ENCODE data around the gene CTNNAL1. TPM values are rescaled to one million over a fixed set of nuclear protein-coding genes. Genes with fewer than 3 reads are reported as not detected.
"Not testable (repeated sequence)": the region's sequence is repeated elsewhere in the genome, so short reads cannot be mapped to it uniquely, and the experiment has no call there.

The CTNNAL1 gene
- total and polyA plus RNA-seq, 8 donors, result 15.6 to 87.0 (median 53.7) TPM

- Histone ChIP-seq H3K27me3 (no peaks in the 10 kb centered on the region), H3K27ac (peak overlapping the region in 1 of 5 donors; percentile 27), H3K36me3 (peaks cover 0 to 24% (median 14%) of the 10 kb centered on the region in 4 donors), H3K4me3 (no peak overlapping the region), H3K4me1 (peaks cover 0 to 15% (median 3%) of the 10 kb centered on the region in 4 donors), H3K9me3 (no peaks in the 10 kb centered on the region)
- no peak for TF ChIP-seq POLR2A (IDR thresholded peaks at IDR 0.05)
- no peak for TF ChIP-seq EP300 (IDR thresholded peaks at IDR 0.05)
- no peak for TF ChIP-seq CTCF (IDR thresholded peaks at IDR 0.05)
- no peak for TF ChIP-seq POLR2AphosphoS5 (IDR thresholded peaks at IDR 0.05)
- 72 to 84% (median 76%) methylated on average over 2 of the region's 2 CpGs for WGBS, 5 donors
- DNase-seq, result peak in 1 of 2 donors; percentile 24
- intact Hi-C loops (cut with DNase I; ENCODE audit: low total_unique reads), result no loop called here
These were observed 40.6 kb downstream of the CTNNAL1 start for GRCh38 chr9:108972626-108973209.

- no peak overlapping the region for H3K27ac ChIP-seq
These were observed 41.1 kb downstream of the CTNNAL1 start for GRCh38 chr9:108972186-108972585.

GRCh38 chr9:108971392-108971791 is 41.9 kb downstream of the CTNNAL1 start:
- H3K27me3 ChIP-seq; H3K4me3 ChIP-seq; DNase-seq; H3K27ac ChIP-seq; H3K9me3 ChIP-seq; intact Hi-C loops (cut with DNase I; ENCODE audit: low total_unique reads): not testable (repeated sequence)
- WGBS, 5 donors, result 89 to 99% (median 95%) methylated on average over 2 of the region's 2 CpGs
- H3K4me1 ChIP-seq, result peaks cover 0 to 15% (median 3%) of the 10 kb centered on the region in 4 donors
- H3K36me3 ChIP-seq, result peaks cover 0 to 21% (median 14%) of the 10 kb centered on the region in 4 donors

More at GRCh38 chr9:108972186-108972585, 41.1 kb downstream of the CTNNAL1 start:
- Histone ChIP-seq H3K9me3 (no peaks in the 10 kb centered on the region), H3K36me3 (peaks cover 0 to 23% (median 14%) of the 10 kb centered on the region in 4 donors), H3K4me1 (peaks cover 0 to 15% (median 3%) of the 10 kb centered on the region in 4 donors), H3K27me3 (no peaks in the 10 kb centered on the region), H3K4me3 (no peak overlapping the region)
- intact Hi-C loops (cut with DNase I; ENCODE audit: low total_unique reads), result no loop called here
- 74 to 85% (median 82%) methylated on average over 3 of the region's 3 CpGs for WGBS, 5 donors
- no peak for DNase-seq
- no peak for TF ChIP-seq CTCF (IDR thresholded peaks at IDR 0.05)
- TF ChIP-seq EP300 (IDR thresholded peaks at IDR 0.05), result no peak
- TF ChIP-seq POLR2A (IDR thresholded peaks at IDR 0.05), result no peak
- no peak for TF ChIP-seq POLR2AphosphoS5 (IDR thresholded peaks at IDR 0.05)

- intact Hi-C loops (cut with DNase I; ENCODE audit: low total_unique reads), result no loop called here
- DNase-seq, result no peak
- no peak overlapping the region for H3K27ac ChIP-seq
- H3K36me3 ChIP-seq, result peaks cover 0 to 42% (median 32%) of the 10 kb centered on the region in 4 donors
- peaks cover 0 to 5% (median under 1%) of the 10 kb centered on the region in 4 donors for H3K4me1 ChIP-seq
- no peaks in the 10 kb centered on the region for H3K9me3 ChIP-seq
- TF ChIP-seq EP300 (IDR thresholded peaks at IDR 0.05) (no peak), POLR2A (IDR thresholded peaks at IDR 0.05) (no peak), CTCF (IDR thresholded peaks at IDR 0.05) (no peak), POLR2AphosphoS5 (IDR thresholded peaks at IDR 0.05) (no peak)
- no peaks in the 10 kb centered on the region for H3K27me3 ChIP-seq
- H3K4me3 ChIP-seq, result no peak overlapping the region
These were observed 45.4 kb downstream of the CTNNAL1 start for GRCh38 chr9:108967916-108968315.

GRCh38 chr9:108963459-108964143 is 49.7 kb downstream of the CTNNAL1 start:
- Histone ChIP-seq H3K4me1 (no peaks in the 10 kb centered on the region), H3K9me3 (no peaks in the 10 kb centered on the region), H3K36me3 (peaks cover 0 to 39% (median 32%) of the 10 kb centered on the region in 4 donors), H3K27ac (no peak overlapping the region), H3K27me3 (no peaks in the 10 kb centered on the region), H3K4me3 (no peak overlapping the region)
- WGBS, 5 donors, result 68 to 87% (median 75%) methylated on average over 4 of the region's 4 CpGs
- TF ChIP-seq EP300 (IDR thresholded peaks at IDR 0.05), result no peak
- no peak for TF ChIP-seq POLR2AphosphoS5 (IDR thresholded peaks at IDR 0.05)
- TF ChIP-seq CTCF (IDR thresholded peaks at IDR 0.05), result no peak
- no peak for TF ChIP-seq POLR2A (IDR thresholded peaks at IDR 0.05)
- no peak for DNase-seq
- intact Hi-C loops (cut with DNase I; ENCODE audit: low total_unique reads), result no loop called here

Measured in stomach (tissue), 9 donors.